Bronchial epithelial cell (primary cell): ENCODE results near the gene IL15RA. TPM values are rescaled to one million over a fixed set of nuclear protein-coding genes. Genes with fewer than 3 reads are reported as not detected.

Experiments
- DNase-seq: peaks from one replicate; pipeline ENCODE4 v3.0.0-alpha.2; 2010; ENCODE audit warnings: low read depth
- FAIRE-seq: peaks from 2 replicates; lab custom pipeline; 2011; peaks lifted over from hg19 to GRCh38; lab: Jason Lieb, UNC
- H3K27me3 ChIP-seq: 2 replicates; pipeline ENCODE4 v1.5.1; 2011; ENCODE audit warnings: low read length; ENCODE audit not compliant: control insufficient read depth, insufficient read depth
- H3K36me3 ChIP-seq: 2 replicates; pipeline ENCODE4 v1.5.1; 2011; ENCODE audit warnings: low read length; ENCODE audit not compliant: control insufficient read depth, insufficient read depth
- H3K4me3 ChIP-seq: 2 replicates; pipeline ENCODE4 v1.5.1; 2011; ENCODE audit warnings: mild to moderate bottlenecking, low read depth, low read length, control low read depth
- total RNA-seq: library from RNA; depleted of rRNA; stranded (reverse); fragments of >200 nt; gene quantifications from 2 replicates; pipeline ENCODE4 v1.2.1, GENCODE V29; 2014
- TF ChIP-seq, protein P1 (sequence below): IDR thresholded peaks from 2 replicates; pipeline ENCODE4 v1.5.1; 2011; ENCODE audit warnings: mild to moderate bottlenecking, moderate library complexity, low read length, control low read depth, inconsistent platforms; ENCODE audit not compliant: insufficient read depth, severe bottlenecking

Gene IL15RA
- total RNA-seq, 1 donor from 2014 or later, result 0.79 TPM

- Histone ChIP-seq H3K4me3 (no peak overlapping the region), H3K36me3 (peaks cover 10% of the 10 kb centered on the region), H3K27me3 (no peaks in the 10 kb centered on the region)
- FAIRE-seq (no peak), DNase-seq (no peak)
- TF ChIP-seq, protein P1, sequence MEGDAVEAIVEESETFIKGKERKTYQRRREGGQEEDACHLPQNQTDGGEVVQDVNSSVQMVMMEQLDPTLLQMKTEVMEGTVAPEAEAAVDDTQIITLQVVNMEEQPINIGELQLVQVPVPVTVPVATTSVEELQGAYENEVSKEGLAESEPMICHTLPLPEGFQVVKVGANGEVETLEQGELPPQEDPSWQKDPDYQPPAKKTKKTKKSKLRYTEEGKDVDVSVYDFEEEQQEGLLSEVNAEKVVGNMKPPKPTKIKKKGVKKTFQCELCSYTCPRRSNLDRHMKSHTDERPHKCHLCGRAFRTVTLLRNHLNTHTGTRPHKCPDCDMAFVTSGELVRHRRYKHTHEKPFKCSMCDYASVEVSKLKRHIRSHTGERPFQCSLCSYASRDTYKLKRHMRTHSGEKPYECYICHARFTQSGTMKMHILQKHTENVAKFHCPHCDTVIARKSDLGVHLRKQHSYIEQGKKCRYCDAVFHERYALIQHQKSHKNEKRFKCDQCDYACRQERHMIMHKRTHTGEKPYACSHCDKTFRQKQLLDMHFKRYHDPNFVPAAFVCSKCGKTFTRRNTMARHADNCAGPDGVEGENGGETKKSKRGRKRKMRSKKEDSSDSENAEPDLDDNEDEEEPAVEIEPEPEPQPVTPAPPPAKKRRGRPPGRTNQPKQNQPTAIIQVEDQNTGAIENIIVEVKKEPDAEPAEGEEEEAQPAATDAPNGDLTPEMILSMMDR, result no peak
These were observed 73.1 kb downstream of the IL15RA start for GRCh38 chr10:5904227-5904626.

GRCh38 chr10:5903563-5903962 lies 73.8 kb downstream of the IL15RA start:
- DNase-seq (no peak), FAIRE-seq (no peak)
- no peak overlapping the region for H3K4me3 ChIP-seq
- TF ChIP-seq, protein P1, result no peak
- H3K36me3 ChIP-seq, result peaks cover 7% of the 10 kb centered on the region
- H3K27me3 ChIP-seq, result no peaks in the 10 kb centered on the region

DNA sequence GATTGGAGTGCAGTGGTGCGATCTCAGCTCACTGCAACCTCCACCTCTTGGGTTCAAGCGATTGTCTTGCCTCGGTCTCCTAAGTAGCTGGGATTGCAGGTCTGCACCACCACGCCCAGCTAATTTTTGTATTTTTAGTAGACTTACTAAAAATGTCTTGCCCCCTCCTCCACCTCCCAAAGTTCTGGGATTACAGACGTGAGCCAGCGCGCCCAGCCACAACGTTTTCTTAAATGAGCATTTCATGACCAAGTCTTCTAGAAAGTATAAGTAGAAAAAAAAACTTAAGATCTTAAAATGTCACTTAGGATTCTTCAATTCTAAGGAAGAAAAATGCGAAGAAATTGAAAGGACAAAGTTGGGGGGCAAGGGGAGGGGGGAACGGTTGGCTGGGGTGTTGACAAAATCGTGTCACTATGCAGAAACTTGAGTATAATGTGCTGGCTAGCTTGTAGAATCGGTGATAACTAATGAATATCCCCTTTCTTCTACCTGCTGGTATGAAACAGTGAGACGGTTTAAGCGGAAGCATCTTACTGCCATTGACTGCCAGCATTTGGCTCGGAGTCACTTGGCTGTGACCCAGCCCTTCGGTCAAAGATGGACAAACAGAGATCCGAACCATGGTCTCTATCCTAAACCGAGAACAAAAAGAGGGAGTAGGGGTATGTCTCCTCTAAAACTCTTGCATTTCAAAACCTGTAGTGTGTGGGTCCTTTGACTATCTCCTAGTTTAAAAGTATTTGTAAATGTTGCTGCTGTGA lies 74.7 kb downstream of the IL15RA start:
- peaks cover 7% of the 10 kb centered on the region for H3K36me3 ChIP-seq
- DNase-seq (no peak), FAIRE-seq (no peak)
- no peaks in the 10 kb centered on the region for H3K27me3 ChIP-seq
- TF ChIP-seq, protein P1, result no peak
- no peak overlapping the region for H3K4me3 ChIP-seq

Other genes starting within 250 kb of the IL15RA start
- 253 and 395 TPM in 2 replicates for gene GDI2, start 164.1 kb downstream of the IL15RA start, total RNA-seq
- 5.2 and 5.3 TPM in 2 replicates for gene ANKRD16, start 87.7 kb downstream of the IL15RA start, total RNA-seq
- gene FBH1, start 87.3 kb downstream of the IL15RA start, total RNA-seq, result 54.5 and 75.4 TPM in 2 replicates
- gene IL2RA, start 84.8 kb upstream of the IL15RA start, total RNA-seq, result not detected in 2 replicates
- 33.2 and 45.4 TPM in 2 replicates for gene RBM17, start 111.5 kb upstream of the IL15RA start, total RNA-seq
- 18.7 and 37.0 TPM in 2 replicates for gene PFKFB3, start 225.4 kb upstream of the IL15RA start, total RNA-seq